Measurements from ENCODE around the gene TSHR.
"Not testable (repeated sequence)": the region's sequence is repeated elsewhere in the genome, so short reads cannot be mapped to it uniquely, and the experiment has no call there.

TSHR gene

DNA sequence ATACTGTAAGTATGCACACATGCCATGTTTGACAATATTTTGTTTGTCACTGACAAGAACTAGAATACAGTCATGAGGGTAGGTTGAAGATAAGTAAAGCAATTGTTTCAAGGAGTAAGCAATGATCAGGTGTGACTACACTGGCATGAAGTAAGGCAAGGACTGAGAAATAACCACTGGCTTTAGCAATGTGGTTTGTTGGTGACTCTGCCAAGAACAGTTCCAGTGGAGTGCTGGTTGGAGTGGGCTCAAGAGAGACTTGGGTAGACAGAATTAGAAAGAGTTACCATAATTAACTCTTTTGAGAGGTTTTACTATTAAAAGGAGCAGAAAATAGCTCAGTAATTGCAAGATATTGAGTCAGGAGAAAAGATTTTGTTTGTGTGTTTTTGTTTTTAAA lies 135.7 kb downstream of the TSHR start:
- DNase-seq: no peak

DNA sequence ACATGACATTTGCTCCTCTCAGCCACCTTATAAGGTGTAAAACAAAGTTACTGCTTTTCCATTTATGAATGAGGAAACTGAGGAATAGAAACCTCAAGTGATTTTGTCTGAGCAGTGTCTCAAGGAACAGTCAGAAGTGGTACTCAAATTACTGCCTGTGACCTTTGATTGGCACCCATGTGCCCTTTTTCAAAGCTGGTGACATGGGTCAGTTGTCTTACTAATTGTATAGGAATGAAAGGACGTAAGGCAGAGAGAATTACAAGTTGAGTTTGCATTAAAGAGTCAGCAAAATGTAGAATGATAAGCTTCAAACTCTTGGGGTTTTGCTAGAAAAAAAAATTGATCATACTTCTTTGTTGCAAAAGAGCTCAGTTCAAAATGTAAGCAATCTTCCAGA lies 136.2 kb downstream of the TSHR start:
- no peak for DNase-seq

DNA sequence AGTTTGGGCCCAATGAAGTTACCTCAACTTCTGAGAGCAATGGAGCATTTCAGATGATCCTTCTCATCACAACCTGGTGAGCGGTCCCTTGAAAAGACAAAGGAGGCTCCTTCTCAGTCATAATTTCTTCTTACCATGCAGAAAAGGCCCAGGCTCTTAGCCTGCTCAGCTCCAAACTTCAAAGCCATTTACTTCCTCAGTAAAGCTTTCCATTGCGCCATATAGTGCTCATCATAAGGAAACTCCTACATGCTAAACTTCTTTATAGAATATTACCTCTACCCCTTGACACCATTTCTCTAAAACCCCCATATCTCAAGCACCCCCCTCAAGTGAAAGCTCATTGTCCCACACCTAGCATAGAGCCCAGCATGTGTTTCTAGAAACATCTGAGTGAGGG lies 138.2 kb downstream of the TSHR start:
- DNase-seq: no peak

DNA sequence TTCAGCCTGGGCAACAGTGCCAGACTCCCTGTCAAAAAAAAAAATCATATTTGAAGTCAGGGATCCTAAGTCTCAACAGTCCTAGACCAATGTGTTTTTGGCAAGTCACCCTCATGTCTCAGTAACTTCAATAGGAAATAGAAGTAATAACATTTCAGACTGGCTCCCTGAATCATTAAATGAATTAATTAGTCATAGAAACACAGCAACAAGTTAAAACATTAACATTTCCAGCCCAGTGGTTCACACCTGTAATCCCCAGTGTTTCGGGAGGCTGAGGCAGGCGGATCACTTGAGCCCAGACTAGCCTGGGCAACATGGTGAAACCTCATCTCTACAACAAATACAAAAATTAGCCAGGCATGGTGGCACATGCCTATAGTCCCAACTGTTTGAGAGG lies 140.1 kb downstream of the TSHR start:
- DNase-seq: no peak

DNA sequence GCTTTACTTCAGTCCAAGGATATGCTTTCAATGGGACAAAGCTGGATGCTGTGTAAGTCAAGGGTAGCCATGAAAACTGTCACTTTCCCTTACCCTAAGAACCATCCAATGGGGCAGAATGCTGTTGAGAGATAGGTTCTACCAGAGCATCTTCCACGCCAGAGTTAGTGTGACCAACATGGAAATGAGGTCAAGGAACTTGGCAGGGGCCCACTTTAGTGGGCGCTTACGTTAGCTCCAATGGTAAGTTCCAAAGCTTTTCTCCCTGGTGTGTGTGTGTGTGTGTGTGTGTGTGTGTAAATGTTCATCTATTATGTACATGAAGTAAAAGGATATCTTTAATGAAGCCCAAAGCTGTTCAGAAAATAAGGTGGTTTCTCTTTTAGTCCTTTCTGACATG lies 141.2 kb downstream of the TSHR start:
- DNase-seq: no peak

DNA sequence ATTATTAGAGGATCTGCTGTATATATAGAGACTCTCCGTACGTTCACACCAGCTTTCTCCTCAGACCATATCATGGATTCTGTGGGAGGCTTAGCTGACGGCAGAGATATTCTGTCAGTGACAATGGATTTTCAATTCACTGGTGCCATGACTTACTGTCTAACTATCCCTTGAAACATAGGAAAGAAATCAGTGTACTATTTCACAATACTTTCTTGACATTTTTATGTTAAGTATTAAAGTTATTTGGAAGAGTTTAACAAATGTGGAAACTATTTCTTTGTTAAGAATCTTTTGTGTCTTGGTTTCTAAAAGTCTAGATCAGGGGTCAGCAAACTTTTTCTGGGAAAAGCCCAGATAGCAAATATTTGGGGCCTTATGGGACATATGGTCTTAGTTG lies 146.8 kb downstream of the TSHR start:
- DNase-seq: no peak

DNA sequence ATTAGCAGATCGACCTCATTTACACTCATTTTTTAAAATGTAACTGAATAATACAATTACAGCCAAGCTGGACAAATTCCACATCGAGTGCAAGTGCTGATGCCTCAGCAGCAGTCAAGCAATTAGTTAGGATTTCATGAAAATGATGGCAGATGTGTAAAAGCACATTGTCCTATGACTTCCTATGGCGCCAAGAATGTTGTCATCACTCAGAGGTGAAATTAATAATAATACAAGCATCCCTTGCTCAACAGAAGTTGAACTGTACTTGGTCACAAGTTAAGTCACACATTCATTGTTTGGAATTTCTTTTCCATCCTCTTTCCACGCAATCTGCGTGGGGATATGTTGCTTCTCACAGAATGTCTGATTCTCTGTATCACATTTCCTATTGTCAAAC lies 148.0 kb downstream of the TSHR start:
- no peak for DNase-seq

DNA sequence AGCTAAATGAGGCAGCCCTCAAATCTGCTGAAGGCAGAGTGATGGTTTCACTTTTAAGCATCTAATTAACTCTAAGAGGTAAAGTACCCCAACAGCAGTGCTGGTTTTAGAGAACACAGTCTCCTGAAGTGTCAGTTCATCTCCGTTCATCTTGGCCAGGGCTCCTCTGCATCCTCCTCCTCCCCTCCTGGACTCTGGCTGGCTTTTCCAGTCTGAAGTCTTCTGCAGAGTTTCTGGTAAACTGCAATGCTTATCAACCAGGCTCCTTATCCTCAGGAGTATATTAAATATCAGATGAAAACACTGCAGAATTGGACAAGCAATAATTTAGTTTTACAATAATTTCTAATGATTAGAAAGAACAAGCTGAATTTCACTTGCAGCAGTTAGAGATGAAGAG lies 150.0 kb downstream of the TSHR start:
- no peak for DNase-seq

DNA sequence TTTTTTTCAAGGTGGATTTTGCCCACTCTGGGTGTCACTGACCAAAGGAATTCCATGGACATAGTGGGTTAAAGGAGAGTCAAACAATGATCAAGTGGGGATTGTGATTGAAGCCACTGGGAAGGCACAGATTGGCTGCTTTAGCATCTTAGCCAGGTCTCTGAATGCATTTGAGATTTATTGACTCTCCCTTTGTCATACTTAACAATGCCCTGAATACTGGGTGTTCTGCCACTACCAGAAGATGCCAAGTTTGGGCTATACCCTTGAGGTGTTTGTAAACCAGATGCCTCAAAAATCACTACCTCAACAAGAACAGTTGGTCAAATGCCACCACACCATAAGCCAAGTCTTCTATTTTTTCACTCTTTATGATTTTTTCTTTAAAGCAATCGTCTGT lies 150.5 kb downstream of the TSHR start:
- no peak for DNase-seq

DNA sequence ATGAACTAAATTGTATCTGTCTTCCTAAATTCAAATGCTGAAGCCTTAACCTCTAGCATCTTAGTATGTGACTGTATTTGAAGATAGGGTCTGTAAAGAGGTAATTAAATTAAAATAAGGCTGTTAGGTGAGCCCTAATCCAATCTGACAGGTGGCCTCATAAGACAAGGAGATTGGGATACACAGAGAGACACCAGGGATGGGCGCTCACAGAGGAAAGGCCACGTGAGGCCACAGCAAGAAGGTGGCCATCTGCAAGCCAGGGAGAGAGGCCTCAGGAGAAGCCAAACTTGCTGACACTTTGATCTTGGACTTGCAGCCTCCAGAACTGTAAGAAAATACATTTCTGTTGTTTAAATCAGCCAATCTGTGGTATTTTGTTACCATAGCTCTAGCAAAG lies 154.8 kb downstream of the TSHR start:
- no peak for DNase-seq

DNA sequence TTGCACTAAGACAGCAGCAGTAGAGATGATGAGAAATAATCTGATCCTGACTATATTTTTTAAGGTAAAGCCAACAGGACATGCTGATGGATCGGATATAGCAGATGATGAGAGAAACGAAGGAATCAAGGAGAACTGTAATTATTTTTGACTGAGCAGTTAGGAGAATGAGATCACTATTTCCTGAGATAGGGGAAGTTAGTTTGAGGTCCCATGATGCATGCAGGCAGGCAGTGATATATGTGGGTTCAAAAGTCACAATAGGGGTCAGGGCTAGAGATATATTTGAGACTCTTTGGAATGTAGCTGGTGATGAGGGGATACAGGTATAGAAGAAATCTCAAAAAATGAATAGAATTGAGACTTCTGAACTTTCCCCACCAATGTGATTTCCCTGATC lies 157.8 kb downstream of the TSHR start:
- no peak for DNase-seq

DNA sequence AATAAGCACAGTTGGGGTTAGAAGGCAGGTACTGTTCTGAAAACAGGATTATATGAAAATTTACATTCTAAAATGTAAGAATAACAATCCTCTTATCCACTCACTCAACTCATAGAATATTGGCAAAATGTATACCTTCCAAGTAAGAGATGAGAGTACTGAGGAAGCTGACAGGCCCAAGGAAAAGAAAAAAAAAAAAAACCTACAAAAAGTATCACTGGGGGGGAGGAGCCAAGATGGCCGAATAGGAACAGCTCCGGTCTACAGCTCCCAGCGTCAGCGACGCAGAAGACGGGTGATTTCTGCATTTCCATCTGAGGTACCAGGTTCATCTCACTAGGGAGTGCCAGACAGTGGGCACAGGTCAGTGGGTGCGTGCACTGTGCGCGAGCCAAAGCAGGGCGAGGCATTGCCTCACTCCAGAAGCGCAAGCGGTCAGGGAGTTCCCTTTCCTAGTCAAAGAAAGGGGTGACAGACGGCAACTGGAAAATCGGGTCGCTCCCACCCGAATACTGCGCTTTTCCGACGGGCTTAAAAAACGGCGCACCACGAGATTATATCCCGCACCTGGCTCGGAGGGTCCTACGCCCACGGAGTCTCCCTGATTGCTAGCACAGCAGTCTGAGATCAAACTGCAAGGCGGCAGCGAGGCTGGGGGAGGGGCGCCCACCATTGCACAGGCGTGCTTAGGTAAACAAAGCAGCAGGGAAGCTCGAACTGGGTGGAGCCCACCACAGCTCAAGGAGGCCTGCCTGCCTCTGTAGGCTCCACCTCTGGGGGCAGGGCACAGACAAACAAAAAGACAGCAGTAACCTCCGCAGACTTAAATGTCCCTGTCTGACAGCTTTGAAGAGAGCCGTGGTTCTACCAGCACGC lies 158.8 kb downstream of the TSHR start:
- DNase-seq: not testable (repeated sequence)

DNA sequence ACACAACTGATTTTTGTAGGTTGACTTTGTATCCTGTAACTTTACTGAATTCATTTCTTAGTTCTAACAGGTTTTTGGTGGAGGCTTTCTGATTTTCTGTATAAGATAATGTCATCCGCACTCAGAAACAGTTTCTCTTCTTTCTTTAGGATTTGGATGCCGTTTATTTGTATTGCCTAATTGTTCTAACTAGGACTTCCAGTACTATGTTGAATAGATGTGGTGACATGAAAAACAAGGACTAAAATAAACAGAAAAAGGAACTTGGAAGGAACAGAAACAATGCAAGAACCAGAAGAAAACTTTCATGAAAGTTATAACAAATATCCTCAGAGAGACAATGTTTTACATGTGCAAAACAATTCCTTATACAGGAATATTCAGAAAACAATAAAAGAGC lies 165.1 kb downstream of the TSHR start:
- DNase-seq: no peak

DNA sequence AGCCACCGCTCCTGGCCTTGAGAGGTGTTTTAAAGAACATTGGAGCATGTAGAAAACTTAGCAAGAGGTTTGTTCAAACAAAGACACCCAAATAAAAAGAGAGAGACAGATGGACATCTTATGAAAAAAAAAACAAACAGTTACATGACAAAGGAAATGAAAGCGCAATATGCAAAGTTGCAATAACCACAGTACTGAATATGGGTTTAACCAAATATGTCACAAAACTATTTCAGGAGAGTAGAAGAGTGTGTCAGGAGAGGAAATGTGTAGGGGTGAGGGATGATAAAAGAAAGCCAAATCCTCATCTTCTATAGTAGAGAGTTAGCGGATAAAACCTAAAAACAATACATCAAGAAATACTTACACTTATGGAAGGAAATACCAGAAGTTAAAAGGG lies 166.9 kb downstream of the TSHR start:
- no peak for DNase-seq

DNA sequence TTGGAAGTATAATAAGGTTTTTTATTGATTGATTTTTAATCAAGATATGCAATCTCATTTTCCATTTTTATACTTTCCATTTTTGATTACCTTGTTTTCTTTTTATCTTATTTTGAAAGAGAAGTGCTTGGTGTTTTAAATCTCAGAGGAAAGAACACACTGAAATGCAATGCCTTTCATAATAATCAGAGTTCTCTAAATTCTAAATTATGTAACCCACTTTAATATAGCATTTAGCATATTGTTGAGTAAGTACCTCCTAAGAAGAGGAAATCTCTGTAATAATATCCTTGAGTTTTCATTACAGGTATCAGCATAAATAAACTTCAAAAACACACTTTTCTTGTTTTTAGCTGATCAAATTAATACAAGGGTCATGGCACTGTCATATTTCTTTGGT lies 168.4 kb downstream of the TSHR start:
- DNase-seq: no peak

DNA sequence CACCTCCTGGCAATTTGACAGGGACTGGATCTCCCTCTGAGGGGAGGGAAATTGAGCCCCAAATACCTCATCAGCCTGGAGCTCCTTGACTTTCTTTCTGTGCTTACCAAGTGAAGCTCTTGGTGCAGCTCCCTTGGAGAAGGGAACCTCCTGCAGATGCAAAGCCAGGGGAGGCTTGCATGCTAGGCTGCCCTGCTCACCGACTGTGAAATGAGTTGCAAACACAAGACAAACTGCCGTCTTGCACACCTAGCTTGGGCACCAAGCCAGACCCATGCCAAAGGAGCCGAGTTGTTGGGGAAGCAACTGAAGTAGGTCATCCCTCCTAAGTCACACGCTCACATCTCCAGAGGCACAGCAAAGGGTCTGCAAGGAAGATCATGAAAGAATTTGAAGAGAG lies 170.1 kb downstream of the TSHR start:
- DNase-seq: no peak

DNA sequence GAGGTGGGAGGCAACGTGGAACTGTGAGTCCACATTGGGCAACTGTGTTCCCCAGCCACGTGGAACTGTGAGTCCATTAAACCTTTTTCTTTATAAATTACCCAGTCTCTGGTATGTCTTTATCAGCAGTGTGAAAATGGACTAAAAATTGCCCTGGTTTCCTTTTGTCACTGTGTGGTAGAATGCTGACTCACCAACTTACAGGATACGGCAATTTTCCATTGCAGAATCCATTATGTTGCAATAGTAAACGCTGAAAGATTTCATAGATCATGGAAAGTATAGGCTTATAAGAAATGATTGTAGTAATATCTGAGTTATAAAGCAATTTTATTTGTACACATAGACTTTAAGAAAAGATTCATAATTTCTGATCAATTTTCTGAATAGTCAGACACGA lies 172.4 kb downstream of the TSHR start:
- DNase-seq: no peak

DNA sequence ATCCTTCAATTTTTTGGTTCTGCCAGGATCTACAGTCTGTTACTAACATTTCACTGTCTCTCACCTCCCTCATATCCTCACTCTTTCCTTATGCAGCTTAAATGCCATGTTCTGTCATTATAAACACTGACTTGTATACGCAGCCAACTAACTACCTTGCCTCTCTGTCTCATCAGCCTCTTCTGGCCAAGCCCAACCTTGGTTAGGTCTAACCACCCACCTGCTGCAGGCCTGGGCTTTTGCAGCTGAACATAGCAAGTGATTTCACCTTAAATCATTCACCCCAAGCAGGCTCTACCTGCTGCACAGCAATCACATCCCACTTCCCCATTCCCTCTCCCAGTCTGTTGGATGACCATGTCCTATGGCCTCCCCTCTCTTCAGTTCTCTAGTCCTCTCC lies 173.8 kb downstream of the TSHR start:
- no peak for DNase-seq

DNA sequence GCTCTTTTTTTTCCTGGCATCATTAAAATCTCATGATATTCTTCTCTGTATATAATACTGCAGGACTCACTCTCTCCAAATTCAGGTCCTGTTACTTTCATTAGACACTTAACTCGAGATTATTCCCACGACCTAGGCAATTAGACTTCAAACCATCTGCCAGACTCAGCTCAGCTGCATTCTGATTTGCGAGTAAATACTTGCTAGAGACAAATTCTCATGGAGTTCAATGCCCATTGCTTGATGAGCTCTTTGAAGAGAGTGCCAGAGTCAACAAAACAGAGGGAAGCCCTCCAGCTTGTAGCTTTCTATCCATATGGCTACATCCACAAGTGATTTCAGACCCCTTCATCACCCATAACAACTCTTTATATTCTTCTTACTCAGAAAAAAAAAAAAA lies 177.0 kb downstream of the TSHR start:
- DNase-seq: no peak

DNA sequence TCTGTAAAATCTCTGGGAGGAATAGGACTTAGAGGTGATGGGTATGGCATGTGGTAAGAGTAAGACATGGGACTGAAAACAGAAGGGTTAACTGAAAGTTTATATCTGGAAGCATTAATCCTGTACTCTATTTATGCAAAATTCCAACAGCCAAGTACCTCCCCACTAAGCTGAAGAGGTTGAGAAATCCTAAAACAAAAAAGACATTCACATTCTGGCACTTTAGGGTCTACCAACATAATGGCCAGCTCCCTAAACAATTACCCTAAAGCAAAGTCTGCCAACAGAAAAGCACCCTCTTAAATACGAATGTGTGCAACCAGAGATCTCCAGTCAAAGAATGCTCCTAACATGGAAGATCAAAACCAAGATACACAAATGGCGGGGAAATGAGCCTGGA lies 178.0 kb downstream of the TSHR start:
- DNase-seq: no peak

DNA sequence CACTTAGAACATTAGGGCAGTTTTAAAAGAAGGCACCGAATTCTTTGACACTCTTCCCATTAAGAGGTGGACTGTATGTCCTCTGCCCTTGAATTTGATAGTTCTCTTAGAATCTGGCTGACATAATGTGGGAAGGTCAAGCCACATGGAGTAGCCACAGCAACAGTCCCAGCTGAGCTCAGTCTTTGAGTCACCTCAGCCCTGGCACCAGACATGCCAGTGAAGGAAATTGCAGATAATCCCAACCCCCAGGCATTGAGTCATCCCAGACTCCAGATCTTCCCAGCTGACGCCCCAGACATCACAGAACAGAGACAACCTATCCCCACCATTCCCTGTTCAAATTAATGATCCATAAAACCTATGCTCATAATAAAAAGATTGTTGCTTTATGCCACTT lies 181.9 kb downstream of the TSHR start:
- no peak for DNase-seq

DNA sequence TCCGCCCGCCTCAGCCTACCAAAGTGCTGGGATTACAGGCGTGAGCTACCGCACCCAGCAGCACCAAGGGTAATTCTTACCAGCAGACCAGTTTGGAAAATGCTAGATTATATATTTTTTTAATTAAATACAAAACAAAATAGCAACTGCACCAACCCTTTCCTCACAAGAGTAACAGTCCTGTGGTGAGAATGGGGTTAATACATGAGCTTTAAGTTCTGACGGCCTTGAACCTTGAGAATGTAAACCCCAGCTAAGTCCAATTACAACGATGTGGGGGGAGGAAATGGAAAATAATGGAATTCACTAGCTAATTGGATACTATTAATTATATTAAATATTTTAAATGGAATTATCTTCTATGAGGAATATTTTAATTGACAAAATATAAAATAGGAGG lies 183.0 kb downstream of the TSHR start:
- no peak for DNase-seq

DNA sequence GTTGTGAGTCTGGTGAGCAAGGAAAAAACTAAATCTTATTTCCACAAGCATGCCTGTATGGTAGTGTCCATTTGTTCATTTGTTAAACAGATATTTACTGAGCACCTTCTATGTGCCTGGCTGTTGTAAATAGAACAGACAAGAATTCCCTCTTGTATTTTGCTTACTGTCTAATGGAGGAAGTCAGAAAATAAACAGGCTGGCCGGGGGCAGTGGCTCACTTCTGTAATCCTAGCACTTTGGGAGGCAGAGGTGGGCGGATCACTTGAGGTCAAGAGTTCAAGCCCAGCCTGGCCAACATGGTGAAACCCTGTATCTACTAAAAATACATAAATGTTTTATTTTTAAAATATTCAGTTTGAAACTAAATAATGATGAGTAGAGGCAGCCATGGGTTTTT lies 186.0 kb downstream of the TSHR start:
- DNase-seq: no peak

DNA sequence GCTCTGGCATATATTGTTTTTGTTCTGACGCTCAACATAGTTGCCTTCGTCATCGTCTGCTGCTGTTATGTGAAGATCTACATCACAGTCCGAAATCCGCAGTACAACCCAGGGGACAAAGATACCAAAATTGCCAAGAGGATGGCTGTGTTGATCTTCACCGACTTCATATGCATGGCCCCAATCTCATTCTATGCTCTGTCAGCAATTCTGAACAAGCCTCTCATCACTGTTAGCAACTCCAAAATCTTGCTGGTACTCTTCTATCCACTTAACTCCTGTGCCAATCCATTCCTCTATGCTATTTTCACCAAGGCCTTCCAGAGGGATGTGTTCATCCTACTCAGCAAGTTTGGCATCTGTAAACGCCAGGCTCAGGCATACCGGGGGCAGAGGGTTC lies 188.4 kb downstream of the TSHR start:
- DNase-seq: no peak

DNA sequence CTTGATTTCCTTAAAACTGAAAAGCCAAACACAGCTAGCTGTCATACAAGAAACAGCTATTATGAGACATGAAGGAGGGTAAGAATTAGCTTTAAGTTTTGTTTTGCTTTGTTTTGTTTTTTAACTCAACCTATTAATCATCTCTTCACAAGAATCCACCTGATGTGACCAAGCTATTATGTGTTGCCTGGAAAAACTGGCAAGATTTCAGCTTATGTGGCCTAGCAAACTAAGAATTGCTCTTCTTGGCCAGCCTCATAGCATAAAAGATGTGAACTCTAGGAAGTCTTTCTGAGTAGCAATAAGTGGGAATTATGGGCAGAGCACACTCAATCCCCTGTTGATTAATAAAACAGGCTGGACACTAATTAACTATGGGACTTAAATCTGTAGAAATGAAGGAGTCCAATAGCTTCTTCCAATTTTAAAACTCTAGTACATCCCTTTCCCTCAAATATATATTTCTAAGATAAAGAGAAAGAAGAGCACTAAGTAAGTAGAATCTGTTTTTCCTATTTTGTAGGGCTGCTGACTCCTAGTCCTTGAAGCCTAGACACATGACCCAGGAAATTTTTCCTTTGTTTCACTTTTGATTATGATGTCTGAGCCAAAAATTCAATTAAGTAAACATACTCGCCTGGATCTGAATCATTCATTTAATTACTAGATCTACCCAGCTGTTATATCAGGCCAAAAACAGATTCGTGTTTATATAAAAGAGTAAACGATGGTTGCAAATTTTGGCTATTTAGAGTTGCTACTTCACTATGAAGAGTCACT lies 189.6 kb downstream of the TSHR start:
- no peak for DNase-seq

Measured in activated T-cell treated with anti-CD3 and anti-CD28 coated beads for 4 hours (primary cell).